ENCODE data around the gene PEX6.
A peak's percentile ranks its signal among the peaks of the same experiment; 100 is the strongest.

Gene PEX6

GRCh38 chr6:42963179-42963854 is 15.7 kb downstream of the PEX6 start:
- no peak for TF ChIP-seq CTCF (conservative IDR thresholded peaks at IDR 0.05; ENCODE audit: low read depth)
- ChIA-PET CTCF (no interaction called here), POLR2A (ENCODE audit: low non-redundant PET) (interaction anchor here (0.6 kb wide), 1 partner anchor 33 kb away, joined by 4 read pairs; no protein-coding TSS in a partner anchor)
- DNase-seq (ENCODE audit: low spot score) = no peak
- peak overlapping the region; percentile 11; the same call in 1 of the 2 replicates for H3K27ac ChIP-seq

DNA sequence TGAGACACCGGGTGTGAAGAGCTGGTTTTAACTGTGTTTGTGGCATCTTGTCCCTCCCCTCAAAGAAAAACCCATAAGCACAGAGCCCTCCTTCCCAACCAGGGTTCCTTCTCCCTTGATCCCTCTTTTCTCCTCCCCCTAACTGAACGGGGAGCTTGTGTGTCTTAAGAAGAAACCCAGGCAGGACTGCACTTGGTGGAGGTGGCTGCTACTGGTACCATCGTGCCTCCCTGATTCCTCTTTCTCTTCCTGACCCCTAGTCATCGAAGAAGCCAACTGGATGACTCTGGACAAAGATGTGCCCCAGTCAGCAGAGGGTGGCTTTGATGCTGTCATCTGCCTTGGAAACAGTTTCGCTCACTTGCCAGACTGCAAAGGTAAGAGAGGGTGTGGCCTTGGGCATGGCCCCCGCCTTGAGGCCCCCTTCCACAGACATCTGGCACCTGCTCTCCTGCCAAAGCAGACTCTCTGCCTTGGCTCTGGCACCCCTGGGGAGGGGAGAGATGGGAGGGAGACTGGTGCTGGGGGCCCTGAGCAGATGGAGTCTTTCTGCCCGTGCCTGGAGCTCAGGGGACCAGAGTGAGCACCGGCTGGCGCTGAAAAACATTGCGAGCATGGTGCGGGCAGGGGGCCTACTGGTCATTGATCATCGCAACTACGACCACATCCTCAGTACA is 16.3 kb downstream of the PEX6 start:
- H3K27ac ChIP-seq = peak overlapping the region; percentile 6; the same call in 1 of the 2 replicates
- TF ChIP-seq CTCF (conservative IDR thresholded peaks at IDR 0.05; ENCODE audit: low read depth) = no peak
- ChIA-PET POLR2A (ENCODE audit: low non-redundant PET) (interaction anchor here (0.6 kb wide), 1 partner anchor 32 kb away, joined by 4 read pairs; no protein-coding TSS in a partner anchor), CTCF (no interaction called here)
- no peak for DNase-seq (ENCODE audit: low spot score)

GRCh38 chr6:42962096-42962495 is 16.9 kb downstream of the PEX6 start:
- DNase-seq (ENCODE audit: low spot score) = no peak
- ChIA-PET CTCF (no interaction called here), POLR2A (ENCODE audit: low non-redundant PET) (no interaction called here)
- peak overlapping the region; percentile 6; the same call in 1 of the 2 replicates for H3K27ac ChIP-seq
- TF ChIP-seq CTCF (conservative IDR thresholded peaks at IDR 0.05; ENCODE audit: low read depth) = no peak

DNA sequence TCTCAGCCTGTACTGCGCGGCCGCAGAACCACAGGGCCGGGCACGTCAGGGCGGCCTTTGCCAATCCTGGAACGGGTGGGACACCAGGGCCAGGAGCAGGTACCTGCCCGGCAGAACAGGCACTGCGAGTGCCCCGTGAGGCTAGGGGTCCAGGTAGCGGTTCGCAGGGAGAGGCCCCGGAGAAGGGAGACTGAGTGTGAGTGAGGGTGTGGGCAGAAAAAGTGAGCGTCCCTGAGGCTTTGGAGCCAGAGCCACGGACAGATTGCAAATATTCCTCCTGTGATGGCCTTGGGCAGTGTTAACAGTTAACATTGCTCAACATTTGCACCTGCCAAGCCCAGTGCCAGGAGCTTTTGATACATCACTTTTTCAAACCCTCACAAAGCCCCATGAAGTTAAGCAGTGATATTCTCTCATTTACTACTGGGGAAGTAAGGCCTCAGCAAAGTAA is 17.9 kb downstream of the PEX6 start:
- ChIA-PET POLR2A (ENCODE audit: low non-redundant PET) (interaction anchor here (0.7 kb wide), 1 partner anchor 52 kb away, joined by 14 read pairs; no protein-coding TSS in a partner anchor), CTCF (interaction anchor here (0.6 kb wide), 1 partner anchor 16 kb away, joined by 5 read pairs; no protein-coding TSS in a partner anchor)
- DNase-seq (ENCODE audit: low spot score) = no peak
- H3K27ac ChIP-seq = peak overlapping the region; percentile 63; the same call in 1 of the 2 replicates
- TF ChIP-seq CTCF (conservative IDR thresholded peaks at IDR 0.05; ENCODE audit: low read depth) = no peak

- ChIA-PET CTCF (interaction anchor here (0.6 kb wide), 3 partner anchors 15 to 467 kb away, joined by 3 to 5 read pairs (median 3); partner anchors contain the start of gene ABCC10), POLR2A (ENCODE audit: low non-redundant PET) (interaction anchor here (0.7 kb wide), 2 partner anchors 52 to 576 kb away, joined by 3 to 14 read pairs; no protein-coding TSS in a partner anchor)
- peak within 1 kb of the TSS; percentile 63; the same call in 1 of the 2 replicates for H3K27ac ChIP-seq
- TF ChIP-seq CTCF (conservative IDR thresholded peaks at IDR 0.05; ENCODE audit: low read depth) = no peak
- peak; percentile 79 for DNase-seq (ENCODE audit: low spot score)
Observed at GRCh38 chr6:42960243-42961019, 18.6 kb downstream of the PEX6 start, which contains the start of gene GNMT. GNMT (plus strand) TSS chr6:42960754; CDS start chr6:42960768, 14 bp downstream.

DNA sequence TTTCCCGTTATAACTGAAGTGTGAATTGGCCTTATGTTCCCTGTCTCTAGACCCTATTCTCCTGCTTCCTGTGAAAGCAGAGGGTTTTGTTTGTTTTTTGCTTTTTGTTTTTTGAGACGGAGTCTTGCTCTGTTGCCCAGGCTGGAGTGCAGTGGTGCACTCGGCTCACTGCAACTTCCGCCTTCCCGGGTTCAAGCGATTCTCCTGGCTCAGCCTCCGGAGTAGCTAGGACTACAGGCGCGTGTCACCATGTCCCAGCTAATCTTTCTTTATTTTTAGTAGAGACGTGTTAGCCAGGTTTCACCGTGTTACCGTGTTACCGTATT is 19.1 kb downstream of the PEX6 start:
- peak overlapping the region; percentile 63; the same call in 1 of the 2 replicates for H3K27ac ChIP-seq
- DNase-seq (ENCODE audit: low spot score) = no peak
- TF ChIP-seq CTCF (conservative IDR thresholded peaks at IDR 0.05; ENCODE audit: low read depth) = no peak
- ChIA-PET POLR2A (ENCODE audit: low non-redundant PET) (interaction anchor here (0.7 kb wide), 1 partner anchor 577 kb away, joined by 3 read pairs; no protein-coding TSS in a partner anchor), CTCF (interaction anchor here (0.6 kb wide), 2 partner anchors 59 to 467 kb away, joined by 3 read pairs; partner anchors contain the start of gene ABCC10)

All from RWPE1 (cell line).